ENCODE measurements around the gene TEX19.

DNA sequence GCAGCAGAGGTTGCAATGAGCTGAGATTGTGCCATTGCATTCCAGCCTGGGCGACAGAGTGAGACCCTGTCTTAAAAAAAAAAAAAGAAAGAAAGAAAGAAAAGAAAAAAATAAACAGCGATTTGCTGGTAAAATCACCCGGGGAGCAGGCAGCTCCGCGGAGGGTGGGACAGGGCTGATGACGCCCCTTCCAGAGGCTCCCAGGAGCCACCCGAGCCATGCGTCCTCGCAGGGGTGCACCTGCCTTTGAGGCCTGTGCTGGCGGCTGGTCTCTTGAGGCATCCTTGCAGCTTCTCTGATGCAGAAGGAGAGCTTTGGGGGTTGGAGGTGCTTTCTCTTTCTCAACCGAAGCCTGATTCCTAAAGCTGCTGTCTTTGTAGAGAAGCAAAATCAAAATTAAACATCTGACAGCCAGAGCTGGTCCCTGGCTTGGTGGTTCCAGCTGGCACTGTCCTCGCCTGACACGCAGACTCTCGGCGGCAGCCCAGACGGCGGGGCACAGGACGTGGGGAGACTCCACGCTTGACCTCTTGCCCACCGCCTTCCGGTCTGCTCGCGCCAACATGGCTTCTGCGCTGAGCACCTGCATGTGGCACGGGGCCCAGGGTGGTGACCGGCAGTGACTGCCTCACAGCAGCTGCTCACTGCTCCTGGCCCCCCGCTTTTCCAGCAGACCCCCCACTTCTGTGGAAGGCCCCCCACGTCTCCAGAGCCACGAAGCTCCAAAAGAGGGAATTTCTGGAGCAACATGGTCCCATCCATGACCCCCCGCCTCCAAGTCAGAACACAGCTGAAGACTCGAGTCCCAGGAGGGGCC, 19.1 kb downstream of the TEX19 start:
- TF ChIP-seq POLR2A (IDR thresholded peaks at IDR 0.05), result no peak
- TF ChIP-seq, protein P1, sequence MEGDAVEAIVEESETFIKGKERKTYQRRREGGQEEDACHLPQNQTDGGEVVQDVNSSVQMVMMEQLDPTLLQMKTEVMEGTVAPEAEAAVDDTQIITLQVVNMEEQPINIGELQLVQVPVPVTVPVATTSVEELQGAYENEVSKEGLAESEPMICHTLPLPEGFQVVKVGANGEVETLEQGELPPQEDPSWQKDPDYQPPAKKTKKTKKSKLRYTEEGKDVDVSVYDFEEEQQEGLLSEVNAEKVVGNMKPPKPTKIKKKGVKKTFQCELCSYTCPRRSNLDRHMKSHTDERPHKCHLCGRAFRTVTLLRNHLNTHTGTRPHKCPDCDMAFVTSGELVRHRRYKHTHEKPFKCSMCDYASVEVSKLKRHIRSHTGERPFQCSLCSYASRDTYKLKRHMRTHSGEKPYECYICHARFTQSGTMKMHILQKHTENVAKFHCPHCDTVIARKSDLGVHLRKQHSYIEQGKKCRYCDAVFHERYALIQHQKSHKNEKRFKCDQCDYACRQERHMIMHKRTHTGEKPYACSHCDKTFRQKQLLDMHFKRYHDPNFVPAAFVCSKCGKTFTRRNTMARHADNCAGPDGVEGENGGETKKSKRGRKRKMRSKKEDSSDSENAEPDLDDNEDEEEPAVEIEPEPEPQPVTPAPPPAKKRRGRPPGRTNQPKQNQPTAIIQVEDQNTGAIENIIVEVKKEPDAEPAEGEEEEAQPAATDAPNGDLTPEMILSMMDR (IDR thresholded peaks at IDR 0.05), result no peak
